WTC11 (cell line): ENCODE data around the gene FOXP1. TPM values are rescaled to one million over a fixed set of nuclear protein-coding genes. Genes with fewer than 3 reads are reported as not detected.

Experiments used
- ATAC-seq: fragments of 200-7000 bp; cut with Tn5 transposase; 2 replicates; pipeline ENCODE4 v1.10.0; 2021; ENCODE audit warnings: mild to moderate bottlenecking, moderate library complexity
- CTCF ChIA-PET: fragments of 300-600 bp; sonication (Branson Sonifier 250); formaldehyde crosslinking; loops from one replicate; lab custom pipeline; 2021; ENCODE audit warnings: antibody characterized with exemption; lab: Charles Lee
- POLR2A ChIA-PET: fragments of 350-600 bp; sonication (Branson Sonifier 250); formaldehyde crosslinking; loops from one replicate; lab custom pipeline; 2021; ENCODE audit warnings: antibody characterized with exemption; lab: Charles Lee
- DNase-seq: peaks from one replicate; pipeline ENCODE4 v3.0.0; 2021; ENCODE audit warnings: low spot score
- H3K27ac Mint-ChIP-seq: 2 replicates; pipeline ENCODE4 v1.8.0; 2021; ENCODE audit warnings: mixed read lengths
- H3K27me3 Mint-ChIP-seq: 2 replicates; pipeline ENCODE4 v1.8.0; 2021; ENCODE audit warnings: low read depth, mild to moderate bottlenecking, moderate library complexity, mixed read lengths
- H3K36me3 Mint-ChIP-seq: 2 replicates; pipeline ENCODE4 v1.8.0; 2021; ENCODE audit warnings: mixed read lengths
- H3K4me1 Mint-ChIP-seq: 2 replicates; pipeline ENCODE4 v1.8.0; 2022; ENCODE audit warnings: mixed read lengths
- H3K4me3 Mint-ChIP-seq: 2 replicates; pipeline ENCODE4 v1.8.0; 2021; ENCODE audit warnings: mild to moderate bottlenecking, moderate library complexity, mixed read lengths
- H3K9me3 Mint-ChIP-seq: 2 replicates; pipeline ENCODE4 v1.8.0; 2021; ENCODE audit warnings: mixed read lengths
- ATF1 ChIP-seq: sonication (generic); formaldehyde crosslinking; IDR thresholded peaks from 2 replicates; pipeline ENCODE4 v1.8.1; 2023; ENCODE audit warnings: mild to moderate bottlenecking, moderate library complexity, missing genetic modification reagents
- JAZF1 ChIP-seq: fragments of 250-450 bp; sonication (Bioruptor Pico); IDR thresholded peaks from 2 replicates; pipeline ENCODE4 v1.9.0; 2021; ENCODE audit warnings: moderate library complexity, mild to moderate bottlenecking, inconsistent platforms
- MXD4 ChIP-seq: fragments of 250-450 bp; sonication (Bioruptor Pico); IDR thresholded peaks from 2 replicates; pipeline ENCODE4 v1.8.0; 2021; ENCODE audit warnings: mild to moderate bottlenecking, moderate library complexity, borderline replicate concordance
- PRRX2 ChIP-seq: fragments of 250-450 bp; sonication (Bioruptor Pico); IDR thresholded peaks from 2 replicates; pipeline ENCODE4 v1.8.0; 2021; ENCODE audit warnings: mild to moderate bottlenecking
- RORB ChIP-seq: fragments of 250-450 bp; sonication (Bioruptor Pico); IDR thresholded peaks from 2 replicates; pipeline ENCODE4 v1.9.0; 2021; ENCODE audit warnings: mild to moderate bottlenecking
- SP1 ChIP-seq: sonication (generic); formaldehyde crosslinking; conservative IDR thresholded peaks from 2 replicates; pipeline ENCODE4 v1.8.1; 2022; ENCODE audit warnings: missing genetic modification reagents
- TP53 ChIP-seq: sonication (generic); formaldehyde crosslinking; IDR thresholded peaks from 2 replicates; pipeline ENCODE4 v1.8.1; 2023; ENCODE audit warnings: mild to moderate bottlenecking, missing genetic modification reagents
- ZBTB21 ChIP-seq: sonication (generic); formaldehyde crosslinking; IDR thresholded peaks from 2 replicates; pipeline ENCODE4 v1.8.1; 2023; ENCODE audit warnings: mild to moderate bottlenecking, missing genetic modification reagents, borderline replicate concordance
- ZNF138 ChIP-seq: sonication (generic); formaldehyde crosslinking; conservative IDR thresholded peaks from 2 replicates; pipeline ENCODE4 v1.8.1; 2022; ENCODE audit warnings: mild to moderate bottlenecking, moderate library complexity, missing genetic modification reagents
- ZNF396 ChIP-seq: fragments of 250-450 bp; sonication (Bioruptor Pico); IDR thresholded peaks from 2 replicates; pipeline ENCODE4 v1.8.0; 2021; ENCODE audit warnings: mild to moderate bottlenecking, moderate library complexity, borderline replicate concordance
- ZNF671 ChIP-seq: fragments of 250-450 bp; sonication (Bioruptor Pico); IDR thresholded peaks from 2 replicates; pipeline ENCODE4 v1.8.0; 2021; ENCODE audit warnings: mild to moderate bottlenecking
- total RNA-seq: library from RNA; stranded (reverse); gene quantifications from 3 replicates; pipeline ENCODE4 v1.2.3, GENCODE V29; 2021
- TF ChIP-seq, protein P1 (sequence below): sonication (generic); formaldehyde crosslinking; IDR thresholded peaks from 2 replicates; pipeline ENCODE4 v1.8.1; 2022; ENCODE audit warnings: low read depth, mild to moderate bottlenecking, moderate library complexity, missing genetic modification reagents, borderline replicate concordance
- TF ChIP-seq, protein P2 (sequence below): fragments of 200-600 bp; IDR thresholded peaks from 2 replicates; pipeline ENCODE4 v1.8.0; 2022; ENCODE audit warnings: antibody characterized with exemption
- TF ChIP-seq, protein P3 (sequence below): sonication (generic); formaldehyde crosslinking; IDR thresholded peaks from 2 replicates; pipeline ENCODE4 v1.8.1; 2022; ENCODE audit warnings: missing genetic modification reagents, borderline replicate concordance
- TF ChIP-seq, protein P4 (sequence below): sonication (generic); formaldehyde crosslinking; IDR thresholded peaks from 2 replicates; pipeline ENCODE4 v1.8.1; 2023; ENCODE audit warnings: mild to moderate bottlenecking, missing genetic modification reagents, moderate library complexity
- TF ChIP-seq, protein P5 (sequence below): fragments of 250-450 bp; sonication (Bioruptor Pico); IDR thresholded peaks from 2 replicates; pipeline ENCODE4 v1.9.0; 2021; ENCODE audit warnings: mild to moderate bottlenecking, borderline replicate concordance

FOXP1 gene
- total RNA-seq, 1 experiment from 2014 or later, result 25.8 TPM

DNA sequence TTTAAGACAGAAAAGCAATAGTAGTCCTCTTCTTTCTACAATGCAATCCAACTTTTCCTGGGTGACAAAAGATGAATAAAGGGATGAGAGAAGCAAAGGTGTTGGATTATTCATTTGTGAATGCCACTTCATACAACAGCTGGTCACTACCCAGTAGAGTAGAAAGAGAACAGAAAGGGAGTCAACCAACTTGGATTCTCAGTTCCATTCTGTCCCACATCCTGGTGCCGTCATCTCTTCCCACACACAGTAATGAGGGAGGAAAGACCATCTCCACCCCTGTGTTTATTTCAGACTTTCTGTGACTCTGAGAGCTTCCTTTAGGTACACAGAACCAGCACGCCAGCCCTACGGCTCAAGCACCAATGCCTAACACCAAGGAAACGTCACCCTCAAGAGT is 71.0 kb downstream of the FOXP1 start:
- Mint-ChIP-seq H3K4me3 (no peak overlapping the region), H3K4me1 (peaks cover 22% of the 10 kb centered on the region), H3K36me3 (no peaks in the 10 kb centered on the region), H3K27ac (no peak overlapping the region), H3K27me3 (no peaks in the 10 kb centered on the region), H3K9me3 (no peaks in the 10 kb centered on the region)
- ATAC-seq, result no peak
- DNase-seq, result no peak
- no peak for TF ChIP-seq ZNF396 (CRISPR knock-in tag)
- TF ChIP-seq, protein P1, sequence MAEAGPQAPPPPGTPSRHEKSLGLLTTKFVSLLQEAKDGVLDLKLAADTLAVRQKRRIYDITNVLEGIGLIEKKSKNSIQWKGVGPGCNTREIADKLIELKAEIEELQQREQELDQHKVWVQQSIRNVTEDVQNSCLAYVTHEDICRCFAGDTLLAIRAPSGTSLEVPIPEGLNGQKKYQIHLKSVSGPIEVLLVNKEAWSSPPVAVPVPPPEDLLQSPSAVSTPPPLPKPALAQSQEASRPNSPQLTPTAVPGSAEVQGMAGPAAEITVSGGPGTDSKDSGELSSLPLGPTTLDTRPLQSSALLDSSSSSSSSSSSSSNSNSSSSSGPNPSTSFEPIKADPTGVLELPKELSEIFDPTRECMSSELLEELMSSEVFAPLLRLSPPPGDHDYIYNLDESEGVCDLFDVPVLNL, result no peak
- ChIA-PET POLR2A (no interaction called here), CTCF (no interaction called here)

DNA sequence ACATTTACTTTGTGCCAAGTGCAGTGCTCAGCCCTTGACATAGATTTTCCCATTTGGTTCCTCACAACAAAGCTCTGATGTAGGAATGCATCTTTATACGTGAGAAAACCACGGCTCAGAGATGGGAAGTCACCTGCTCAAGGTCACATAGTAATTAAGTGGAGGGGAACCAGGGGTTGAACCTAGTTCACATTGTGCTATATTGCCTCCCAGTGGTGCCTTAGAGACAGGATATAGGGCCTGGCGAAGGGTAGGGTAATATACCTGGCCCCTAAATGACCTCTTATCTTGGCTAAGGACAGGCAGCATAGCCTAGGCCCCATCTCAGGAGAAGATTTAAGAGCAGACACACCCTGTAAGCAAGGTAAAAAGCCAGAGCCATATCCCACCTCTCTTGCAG is 71.5 kb downstream of the FOXP1 start:
- Mint-ChIP-seq H3K9me3 (no peaks in the 10 kb centered on the region), H3K27me3 (no peaks in the 10 kb centered on the region), H3K27ac (no peak overlapping the region), H3K4me1 (peaks cover 23% of the 10 kb centered on the region), H3K4me3 (no peak overlapping the region), H3K36me3 (no peaks in the 10 kb centered on the region)
- ATAC-seq (peak; percentile 97), DNase-seq (peak; percentile 20)
- POLR2A ChIA-PET, result no interaction called here
- TF ChIP-seq, protein P2, sequence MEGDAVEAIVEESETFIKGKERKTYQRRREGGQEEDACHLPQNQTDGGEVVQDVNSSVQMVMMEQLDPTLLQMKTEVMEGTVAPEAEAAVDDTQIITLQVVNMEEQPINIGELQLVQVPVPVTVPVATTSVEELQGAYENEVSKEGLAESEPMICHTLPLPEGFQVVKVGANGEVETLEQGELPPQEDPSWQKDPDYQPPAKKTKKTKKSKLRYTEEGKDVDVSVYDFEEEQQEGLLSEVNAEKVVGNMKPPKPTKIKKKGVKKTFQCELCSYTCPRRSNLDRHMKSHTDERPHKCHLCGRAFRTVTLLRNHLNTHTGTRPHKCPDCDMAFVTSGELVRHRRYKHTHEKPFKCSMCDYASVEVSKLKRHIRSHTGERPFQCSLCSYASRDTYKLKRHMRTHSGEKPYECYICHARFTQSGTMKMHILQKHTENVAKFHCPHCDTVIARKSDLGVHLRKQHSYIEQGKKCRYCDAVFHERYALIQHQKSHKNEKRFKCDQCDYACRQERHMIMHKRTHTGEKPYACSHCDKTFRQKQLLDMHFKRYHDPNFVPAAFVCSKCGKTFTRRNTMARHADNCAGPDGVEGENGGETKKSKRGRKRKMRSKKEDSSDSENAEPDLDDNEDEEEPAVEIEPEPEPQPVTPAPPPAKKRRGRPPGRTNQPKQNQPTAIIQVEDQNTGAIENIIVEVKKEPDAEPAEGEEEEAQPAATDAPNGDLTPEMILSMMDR, result peak; percentile 23; the same call in 1 of the 2 replicates
- TF ChIP-seq ATF1, result no peak
- CTCF ChIA-PET, result interaction anchor here (0.7 to 2.0 kb wide), 4 partner anchors 10 to 169 kb away, joined by 3 to 13 read pairs (median 3); no protein-coding TSS in a partner anchor

DNA sequence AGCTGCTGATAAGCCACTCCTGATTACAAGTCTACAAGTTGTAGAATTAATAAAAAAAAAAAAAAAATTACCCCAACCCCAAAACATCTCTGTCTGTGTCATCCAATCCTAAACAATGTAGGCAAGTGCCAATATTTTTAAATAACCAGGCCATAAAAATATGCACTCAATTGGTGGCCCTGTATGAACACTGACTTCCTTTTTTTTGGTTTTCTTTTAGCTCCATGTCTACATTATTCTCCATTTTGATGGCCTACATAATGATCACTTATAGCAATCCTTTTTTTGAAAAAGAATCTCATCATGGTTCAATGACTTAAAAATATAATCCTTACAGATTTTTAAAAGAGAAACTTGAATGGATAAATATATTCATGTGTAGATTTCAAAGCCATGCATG is 72.1 kb downstream of the FOXP1 start:
- CTCF ChIA-PET, result interaction anchor here (0.6 to 2.0 kb wide), 7 partner anchors 9 to 507 kb away, joined by 3 to 13 read pairs (median 3); no protein-coding TSS in a partner anchor
- TF ChIP-seq, protein P1, result no peak
- TF ChIP-seq, protein P3, sequence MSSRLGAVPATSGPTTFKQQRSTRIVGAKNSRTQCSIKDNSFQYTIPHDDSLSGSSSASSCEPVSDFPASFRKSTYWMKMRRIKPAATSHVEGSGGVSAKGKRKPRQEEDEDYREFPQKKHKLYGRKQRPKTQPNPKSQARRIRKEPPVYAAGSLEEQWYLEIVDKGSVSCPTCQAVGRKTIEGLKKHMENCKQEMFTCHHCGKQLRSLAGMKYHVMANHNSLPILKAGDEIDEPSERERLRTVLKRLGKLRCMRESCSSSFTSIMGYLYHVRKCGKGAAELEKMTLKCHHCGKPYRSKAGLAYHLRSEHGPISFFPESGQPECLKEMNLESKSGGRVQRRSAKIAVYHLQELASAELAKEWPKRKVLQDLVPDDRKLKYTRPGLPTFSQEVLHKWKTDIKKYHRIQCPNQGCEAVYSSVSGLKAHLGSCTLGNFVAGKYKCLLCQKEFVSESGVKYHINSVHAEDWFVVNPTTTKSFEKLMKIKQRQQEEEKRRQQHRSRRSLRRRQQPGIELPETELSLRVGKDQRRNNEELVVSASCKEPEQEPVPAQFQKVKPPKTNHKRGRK (CRISPR knock-in tag), result no peak
- TF ChIP-seq ZBTB21 (CRISPR knock-in tag) (no peak), SP1 (no peak), PRRX2 (CRISPR knock-in tag) (no peak), RORB (CRISPR knock-in tag) (no peak)
- TF ChIP-seq, protein P4, sequence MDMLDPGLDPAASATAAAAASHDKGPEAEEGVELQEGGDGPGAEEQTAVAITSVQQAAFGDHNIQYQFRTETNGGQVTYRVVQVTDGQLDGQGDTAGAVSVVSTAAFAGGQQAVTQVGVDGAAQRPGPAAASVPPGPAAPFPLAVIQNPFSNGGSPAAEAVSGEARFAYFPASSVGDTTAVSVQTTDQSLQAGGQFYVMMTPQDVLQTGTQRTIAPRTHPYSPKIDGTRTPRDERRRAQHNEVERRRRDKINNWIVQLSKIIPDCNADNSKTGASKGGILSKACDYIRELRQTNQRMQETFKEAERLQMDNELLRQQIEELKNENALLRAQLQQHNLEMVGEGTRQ, result no peak
- ATAC-seq (no peak), DNase-seq (no peak)
- H3K4me1 Mint-ChIP-seq, result peaks cover 29% of the 10 kb centered on the region
- POLR2A ChIA-PET, result interaction anchor here (0.7 kb wide), 1 partner anchor 258 kb away, joined by 4 read pairs; no protein-coding TSS in a partner anchor
- no peaks in the 10 kb centered on the region for H3K36me3 Mint-ChIP-seq
- H3K27me3 Mint-ChIP-seq, result no peaks in the 10 kb centered on the region
- H3K9me3 Mint-ChIP-seq, result no peaks in the 10 kb centered on the region
- no peak overlapping the region for H3K4me3 Mint-ChIP-seq
- H3K27ac Mint-ChIP-seq, result no peak overlapping the region

DNA sequence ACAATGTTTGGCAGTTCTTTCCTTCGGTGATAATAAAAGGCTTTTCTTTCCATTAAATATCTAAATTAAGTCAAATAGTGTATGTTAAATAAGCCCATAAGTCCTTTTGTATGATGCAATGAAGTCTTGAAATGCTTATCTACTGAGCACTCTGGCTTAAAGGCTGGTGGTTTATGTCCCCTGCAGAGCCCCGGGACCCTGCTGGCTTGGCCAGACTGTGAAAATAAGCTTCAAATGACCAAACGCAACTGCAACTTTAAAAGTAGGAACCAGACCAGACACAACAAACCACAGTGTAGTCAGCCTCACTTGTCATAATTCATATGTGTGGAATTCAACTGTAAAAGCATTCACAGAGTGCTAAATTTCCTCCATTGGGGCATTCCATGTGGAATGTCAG is 72.5 kb downstream of the FOXP1 start:
- no peak overlapping the region for H3K4me3 Mint-ChIP-seq
- ATAC-seq (no peak), DNase-seq (no peak)
- ChIA-PET POLR2A (interaction anchor here (0.7 kb wide), 1 partner anchor 258 kb away, joined by 4 read pairs; no protein-coding TSS in a partner anchor), CTCF (interaction anchor here (0.6 to 2.0 kb wide), 8 partner anchors 9 to 506 kb away, joined by 3 to 13 read pairs (median 4); partner anchors contain the start of gene FOXP1)
- no peaks in the 10 kb centered on the region for H3K36me3 Mint-ChIP-seq
- H3K4me1 Mint-ChIP-seq, result peaks cover 33% of the 10 kb centered on the region
- H3K27ac Mint-ChIP-seq, result no peak overlapping the region; the same call in 1 of the 2 replicates
- H3K27me3 Mint-ChIP-seq, result no peaks in the 10 kb centered on the region
- H3K9me3 Mint-ChIP-seq, result no peaks in the 10 kb centered on the region
- TF ChIP-seq, protein P4, result no peak
- TF ChIP-seq ZNF396 (CRISPR knock-in tag), result no peak
- TF ChIP-seq, protein P5, sequence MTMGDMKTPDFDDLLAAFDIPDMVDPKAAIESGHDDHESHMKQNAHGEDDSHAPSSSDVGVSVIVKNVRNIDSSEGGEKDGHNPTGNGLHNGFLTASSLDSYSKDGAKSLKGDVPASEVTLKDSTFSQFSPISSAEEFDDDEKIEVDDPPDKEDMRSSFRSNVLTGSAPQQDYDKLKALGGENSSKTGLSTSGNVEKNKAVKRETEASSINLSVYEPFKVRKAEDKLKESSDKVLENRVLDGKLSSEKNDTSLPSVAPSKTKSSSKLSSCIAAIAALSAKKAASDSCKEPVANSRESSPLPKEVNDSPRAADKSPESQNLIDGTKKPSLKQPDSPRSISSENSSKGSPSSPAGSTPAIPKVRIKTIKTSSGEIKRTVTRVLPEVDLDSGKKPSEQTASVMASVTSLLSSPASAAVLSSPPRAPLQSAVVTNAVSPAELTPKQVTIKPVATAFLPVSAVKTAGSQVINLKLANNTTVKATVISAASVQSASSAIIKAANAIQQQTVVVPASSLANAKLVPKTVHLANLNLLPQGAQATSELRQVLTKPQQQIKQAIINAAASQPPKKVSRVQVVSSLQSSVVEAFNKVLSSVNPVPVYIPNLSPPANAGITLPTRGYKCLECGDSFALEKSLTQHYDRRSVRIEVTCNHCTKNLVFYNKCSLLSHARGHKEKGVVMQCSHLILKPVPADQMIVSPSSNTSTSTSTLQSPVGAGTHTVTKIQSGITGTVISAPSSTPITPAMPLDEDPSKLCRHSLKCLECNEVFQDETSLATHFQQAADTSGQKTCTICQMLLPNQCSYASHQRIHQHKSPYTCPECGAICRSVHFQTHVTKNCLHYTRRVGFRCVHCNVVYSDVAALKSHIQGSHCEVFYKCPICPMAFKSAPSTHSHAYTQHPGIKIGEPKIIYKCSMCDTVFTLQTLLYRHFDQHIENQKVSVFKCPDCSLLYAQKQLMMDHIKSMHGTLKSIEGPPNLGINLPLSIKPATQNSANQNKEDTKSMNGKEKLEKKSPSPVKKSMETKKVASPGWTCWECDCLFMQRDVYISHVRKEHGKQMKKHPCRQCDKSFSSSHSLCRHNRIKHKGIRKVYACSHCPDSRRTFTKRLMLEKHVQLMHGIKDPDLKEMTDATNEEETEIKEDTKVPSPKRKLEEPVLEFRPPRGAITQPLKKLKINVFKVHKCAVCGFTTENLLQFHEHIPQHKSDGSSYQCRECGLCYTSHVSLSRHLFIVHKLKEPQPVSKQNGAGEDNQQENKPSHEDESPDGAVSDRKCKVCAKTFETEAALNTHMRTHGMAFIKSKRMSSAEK (CRISPR knock-in tag), result no peak
- TF ChIP-seq MXD4, result no peak
- TF ChIP-seq ZNF671 (CRISPR knock-in tag), result no peak
- TF ChIP-seq ZNF138 (CRISPR knock-in tag), result no peak
- TF ChIP-seq TP53 (CRISPR knock-in tag), result no peak
- TF ChIP-seq JAZF1 (CRISPR knock-in tag), result no peak
